ENCODE results near the gene XKR3.
"Not testable (repeated sequence)": the region's sequence is repeated elsewhere in the genome, so short reads cannot be mapped to it uniquely, and the experiment has no call there.

XKR3 gene

DNA sequence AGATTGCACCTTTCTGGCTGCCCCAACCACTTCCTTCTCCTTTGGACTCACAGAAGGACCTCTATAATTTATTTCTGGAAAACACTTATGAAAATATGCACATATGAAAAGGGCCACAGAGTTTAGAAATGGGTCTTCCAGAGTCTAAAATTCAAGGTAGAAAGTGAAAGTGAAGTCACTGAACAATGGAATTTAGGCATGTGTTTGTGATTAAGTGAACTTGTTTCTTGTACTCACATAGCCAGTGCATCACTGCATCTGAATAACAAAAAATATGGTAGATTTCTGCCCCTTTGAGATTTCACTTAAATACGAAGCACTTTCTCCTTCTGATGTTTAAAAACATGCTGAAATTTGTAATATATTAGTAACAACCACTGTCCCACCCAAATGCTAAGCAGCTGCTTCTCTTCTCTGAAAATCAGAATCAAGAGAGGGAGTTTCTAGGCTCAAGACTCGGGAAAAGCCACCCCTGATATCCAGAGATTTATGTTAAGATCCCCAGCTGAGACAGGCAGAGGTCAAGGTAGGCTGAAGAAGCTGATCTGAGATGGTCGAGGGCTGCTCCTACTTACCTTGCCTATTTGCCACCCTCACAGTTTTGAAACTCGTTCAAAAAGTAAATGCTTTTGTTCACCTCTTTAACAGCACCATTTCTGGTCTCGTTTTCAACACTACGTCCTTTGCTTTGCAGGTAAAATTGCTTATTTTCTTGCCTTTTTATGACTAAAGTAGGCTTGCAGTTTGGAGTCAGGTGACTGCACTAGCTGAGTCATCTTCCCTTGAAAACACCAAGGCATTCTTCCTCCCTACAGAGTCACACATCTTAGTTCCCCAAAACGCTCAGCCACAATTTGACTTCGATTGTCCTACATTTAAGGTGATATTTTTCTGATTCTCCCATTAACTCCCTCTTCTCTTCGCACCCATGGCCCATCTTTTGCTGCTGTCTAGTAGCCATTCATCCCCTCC, at the start of gene XKR3:
Gene XKR3 (minus strand): TSS at position 696 of the 972 bp plus-strand sequence. CDS start 17,338 bp downstream, outside the sequence.
- DNase-seq (ENCODE audit: low read depth in 2 of 2) = no peak

DNA sequence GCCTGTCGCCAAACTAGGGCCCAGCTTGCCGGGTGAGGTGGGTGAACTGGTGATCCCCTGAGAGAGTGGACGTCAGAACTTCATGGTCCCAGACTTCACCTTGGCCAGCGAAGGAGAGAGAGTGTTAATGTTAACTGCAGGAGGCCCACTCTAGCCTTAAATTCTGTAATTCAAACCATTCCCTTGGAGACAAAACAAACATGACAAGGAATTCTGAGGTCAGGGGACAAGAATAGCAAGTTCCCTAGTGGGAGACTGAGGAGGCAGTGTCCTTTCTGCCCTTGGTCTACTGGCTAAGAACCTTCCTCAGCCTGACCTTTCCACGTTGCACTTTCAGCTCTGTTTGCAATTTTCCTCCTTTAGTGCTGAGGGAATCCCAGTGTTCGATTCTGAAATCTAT, 44.4 kb upstream of the XKR3 start:
- not testable (repeated sequence) for DNase-seq (ENCODE audit: low read depth in 2 of 2)

DNA sequence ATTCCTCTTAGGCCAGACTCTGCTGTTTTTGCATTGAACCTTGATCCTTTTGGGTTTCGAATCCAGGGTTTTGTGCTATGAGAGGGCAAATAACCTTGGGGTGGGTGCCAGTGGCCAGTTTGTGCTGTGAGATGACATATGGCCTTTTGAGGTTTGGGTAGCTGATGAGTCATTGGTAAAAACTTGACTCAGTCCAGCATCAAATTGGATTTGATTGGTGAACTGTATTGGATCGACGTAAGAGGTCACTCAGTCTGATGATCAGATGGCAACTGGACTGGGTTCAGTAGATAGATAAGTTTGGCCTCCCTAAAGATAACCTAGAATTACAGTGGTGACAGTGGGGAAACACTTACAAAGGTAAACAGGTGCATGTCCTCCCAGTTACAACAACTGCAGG, 41.0 kb upstream of the XKR3 start:
- DNase-seq (ENCODE audit: low read depth in 2 of 2) = no peak

GRCh38 chr22:16856851-16857250, 31.6 kb upstream of the XKR3 start:
- not testable (repeated sequence) for DNase-seq (ENCODE audit: low read depth in 2 of 2)

DNA sequence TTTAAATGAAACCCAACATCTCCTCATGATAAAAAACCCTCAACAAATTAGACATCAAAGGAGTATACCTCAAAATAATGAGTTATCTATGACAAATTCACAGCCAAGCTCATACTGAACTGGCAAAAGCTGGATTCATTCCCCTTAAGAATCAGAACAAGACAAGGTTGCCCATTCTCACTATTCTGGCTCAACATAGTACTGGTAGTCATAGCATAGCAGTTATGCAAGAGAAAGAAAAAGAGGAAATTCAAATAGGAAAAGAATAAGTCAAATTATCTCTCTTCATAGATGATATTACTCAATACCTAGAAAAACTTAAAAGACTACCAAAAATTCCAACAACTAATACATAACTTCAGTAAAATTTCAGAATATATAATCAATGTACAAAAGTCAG, 29.4 kb upstream of the XKR3 start:
- DNase-seq (ENCODE audit: low read depth in 2 of 2) = no peak

DNA sequence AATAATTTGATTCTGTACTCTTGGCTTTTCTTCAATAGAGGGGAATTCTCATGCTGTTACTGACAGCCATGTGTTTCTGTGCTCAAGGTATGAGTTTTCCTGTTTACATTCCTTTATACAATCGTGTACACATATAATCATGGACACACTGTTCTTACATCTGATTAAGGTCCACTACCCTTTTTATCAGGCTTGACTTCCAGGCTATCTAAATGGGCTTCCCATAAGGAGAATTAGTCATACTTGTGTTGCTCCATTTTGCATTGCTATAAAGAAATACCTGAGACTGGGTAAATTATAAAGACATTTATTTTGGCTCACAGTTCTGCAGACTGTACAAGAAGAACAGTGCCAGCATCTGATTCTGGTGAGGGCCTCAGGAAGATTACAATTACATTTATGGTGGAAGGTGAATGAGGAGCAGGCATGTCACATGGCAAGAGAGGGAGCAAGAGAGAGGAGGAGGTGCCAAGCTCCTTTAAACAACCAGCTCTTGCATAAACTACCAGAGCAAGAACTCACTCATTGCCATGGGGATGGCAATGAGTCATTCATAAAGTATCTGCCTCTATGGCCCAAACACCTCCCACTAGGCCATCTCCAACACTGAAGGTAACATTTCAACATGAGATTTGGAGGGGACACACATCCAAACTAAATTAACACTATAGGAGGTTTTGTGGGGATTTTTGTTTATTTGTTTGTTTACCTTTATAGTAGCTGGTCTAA, 26.2 kb upstream of the XKR3 start:
- DNase-seq (ENCODE audit: low read depth in 2 of 2) = not testable (repeated sequence)

DNA sequence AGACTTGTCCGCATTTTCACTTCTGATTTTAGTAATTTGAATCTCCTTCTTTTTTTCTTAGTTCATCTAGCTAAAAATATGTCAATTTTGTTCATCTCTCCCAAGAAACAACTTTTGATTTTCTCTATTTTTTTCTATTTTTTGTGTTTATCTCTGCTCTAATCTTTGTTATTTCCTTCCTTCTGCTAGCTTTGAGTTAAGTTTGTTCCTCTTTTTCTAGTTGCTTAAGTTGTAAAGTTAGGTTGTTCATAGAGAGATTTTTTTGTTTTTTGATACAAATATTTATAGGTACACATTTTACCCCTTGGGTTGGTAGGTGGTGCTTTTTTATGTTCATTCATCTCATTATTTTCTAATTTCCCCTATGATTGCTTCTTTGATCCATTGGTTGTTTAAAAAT, 22.1 kb upstream of the XKR3 start:
- no peak for DNase-seq (ENCODE audit: low read depth in 2 of 2)

GRCh38 chr22:16845881-16846280, 20.7 kb upstream of the XKR3 start:
- DNase-seq (ENCODE audit: low read depth in 2 of 2) = no peak

DNA sequence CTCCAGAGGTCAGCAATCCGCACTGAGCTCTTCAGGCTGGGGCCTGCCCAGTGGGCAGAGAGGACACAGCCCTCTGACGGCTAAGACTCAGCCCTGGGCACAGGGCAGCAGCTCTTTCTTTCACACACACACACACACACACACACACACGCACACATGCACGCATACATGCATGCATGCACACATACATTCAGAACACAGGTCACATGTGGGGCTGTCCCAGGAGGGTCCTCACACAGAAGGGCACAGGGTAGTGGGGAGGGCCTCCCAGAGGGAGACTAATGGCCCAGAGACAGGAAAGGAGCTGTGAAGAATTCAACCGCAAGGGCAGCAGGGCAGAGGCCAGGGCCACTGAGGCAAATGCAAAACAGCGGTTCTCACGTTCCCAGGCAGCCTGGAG, 20.3 kb upstream of the XKR3 start:
- DNase-seq (ENCODE audit: low read depth in 2 of 2) = no peak

DNA sequence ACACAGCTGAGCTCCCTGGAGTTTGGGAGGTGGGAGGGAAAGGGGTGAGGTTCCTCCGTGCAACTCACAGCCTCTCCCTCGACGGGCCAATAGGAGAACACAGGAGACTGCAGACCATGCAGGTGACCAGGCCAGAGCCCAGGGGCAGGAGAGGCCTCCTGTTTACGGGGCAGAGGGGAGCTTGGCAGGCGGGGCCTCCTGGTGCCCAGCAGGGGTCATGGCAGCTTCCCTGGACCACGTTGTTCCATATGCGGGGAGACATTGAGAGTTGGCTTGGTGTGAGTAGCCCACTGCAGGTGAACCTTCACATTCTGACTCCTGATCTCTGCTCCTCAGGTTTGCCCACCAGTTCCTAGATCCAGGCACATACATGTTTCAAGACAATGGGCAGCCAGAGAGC, 19.3 kb upstream of the XKR3 start:
- DNase-seq (ENCODE audit: low read depth in 2 of 2) = no peak

DNA sequence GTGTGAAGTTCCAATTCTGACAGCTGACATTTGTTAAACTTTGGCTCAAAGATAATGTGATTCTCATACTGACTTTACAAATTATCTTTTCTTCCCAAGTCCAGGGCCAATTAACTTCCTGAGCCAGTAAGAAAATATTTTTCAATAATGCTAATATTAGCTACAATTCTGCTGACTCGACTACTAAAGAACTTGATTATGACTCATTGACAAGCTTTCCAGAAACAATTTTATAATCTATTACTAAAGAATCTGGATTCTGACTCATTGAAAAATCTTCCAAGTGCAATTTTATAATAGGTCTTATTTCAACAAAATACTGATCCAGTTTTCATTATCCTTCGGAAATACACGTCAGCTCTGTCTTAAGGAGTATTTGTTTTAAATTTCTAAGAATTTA, 12.9 kb upstream of the XKR3 start:
- no peak for DNase-seq (ENCODE audit: low read depth in 2 of 2)

- no peak for DNase-seq (ENCODE audit: low read depth in 2 of 2)
Measured at GRCh38 chr22:16834971-16835370, 9.8 kb upstream of the XKR3 start.

GRCh38 chr22:16831257-16831656, 6.0 kb upstream of the XKR3 start:
- no peak for DNase-seq (ENCODE audit: low read depth in 2 of 2)

- no peak for DNase-seq (ENCODE audit: low read depth in 2 of 2)
Measured at GRCh38 chr22:16829985-16830384, 4.8 kb upstream of the XKR3 start.

DNA sequence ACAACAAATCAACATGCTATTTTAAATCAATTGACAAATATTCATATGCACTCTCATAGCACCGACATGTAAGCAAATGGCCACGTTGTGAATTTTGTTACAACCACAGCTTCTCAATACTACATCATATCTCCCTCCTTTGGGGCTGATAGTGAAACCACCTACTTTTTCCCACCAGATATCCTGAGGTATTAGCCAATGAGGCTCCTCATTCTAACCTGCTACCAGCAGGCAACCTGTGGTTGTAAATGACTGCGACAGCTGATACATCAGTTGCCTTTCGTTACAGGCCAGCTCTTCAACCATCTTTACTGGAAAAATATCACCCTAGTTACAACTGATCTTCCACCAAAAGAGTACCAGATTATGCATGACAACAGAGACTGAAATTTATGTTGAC, 3.7 kb upstream of the XKR3 start:
- no peak for DNase-seq (ENCODE audit: low read depth in 2 of 2)

DNA sequence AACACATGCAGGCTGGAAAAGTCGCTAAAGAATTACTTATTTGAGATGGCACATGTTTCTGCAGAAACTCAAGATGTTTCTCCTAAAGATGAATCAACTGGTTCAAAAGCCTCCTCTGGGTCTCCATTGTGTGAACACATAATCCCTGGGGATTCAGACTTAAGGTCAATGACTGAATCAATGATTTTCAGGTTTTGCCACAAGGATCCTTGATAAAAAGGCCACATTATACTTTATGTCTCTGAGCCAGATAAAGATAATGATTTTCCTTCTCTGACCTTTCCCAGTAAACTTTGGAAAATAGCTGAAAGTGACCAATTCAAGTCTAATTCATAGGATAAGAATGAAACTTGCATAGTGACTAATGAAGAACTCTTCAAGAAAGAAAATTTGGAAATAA, 2.3 kb upstream of the XKR3 start:
- no peak for DNase-seq (ENCODE audit: low read depth in 2 of 2)

- DNase-seq (ENCODE audit: low read depth in 2 of 2) = no peak
Measured at GRCh38 chr22:16819249-16819648, 6.0 kb downstream of the XKR3 start.

- no peak for DNase-seq (ENCODE audit: low read depth in 2 of 2)
Measured at GRCh38 chr22:16818538-16818937, 6.7 kb downstream of the XKR3 start.

GRCh38 chr22:16815073-16815472, 10.1 kb downstream of the XKR3 start:
- no peak for DNase-seq (ENCODE audit: low read depth in 2 of 2)

DNA sequence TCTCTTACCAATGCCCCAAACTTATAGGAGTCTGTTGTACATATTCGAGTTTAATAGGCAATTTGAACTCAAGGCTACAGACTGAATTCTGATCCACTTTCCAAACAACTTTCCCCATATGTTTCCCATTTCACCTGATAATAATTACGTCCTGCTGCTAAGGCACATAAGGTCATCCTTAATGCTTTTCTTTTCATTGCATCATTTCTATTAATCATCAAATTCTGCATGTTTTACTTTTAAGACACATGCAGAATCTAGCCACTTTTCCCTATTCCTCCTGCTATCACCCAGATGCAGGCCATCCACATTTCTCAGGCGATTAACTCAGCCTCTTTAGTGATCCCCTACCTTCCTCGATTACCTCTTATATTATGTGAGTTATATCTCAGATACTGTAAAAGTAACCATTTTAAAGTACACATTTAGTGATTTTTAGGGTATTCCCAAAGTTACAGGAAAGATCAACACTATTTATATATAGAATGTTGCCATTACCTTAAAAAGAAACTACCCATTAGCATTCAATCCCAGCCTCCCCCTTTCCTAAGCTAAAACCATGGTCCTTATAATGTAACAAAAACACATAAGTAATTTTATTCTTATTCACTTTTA, 14.9 kb downstream of the XKR3 start:
- no peak for DNase-seq (ENCODE audit: low read depth in 2 of 2)

DNA sequence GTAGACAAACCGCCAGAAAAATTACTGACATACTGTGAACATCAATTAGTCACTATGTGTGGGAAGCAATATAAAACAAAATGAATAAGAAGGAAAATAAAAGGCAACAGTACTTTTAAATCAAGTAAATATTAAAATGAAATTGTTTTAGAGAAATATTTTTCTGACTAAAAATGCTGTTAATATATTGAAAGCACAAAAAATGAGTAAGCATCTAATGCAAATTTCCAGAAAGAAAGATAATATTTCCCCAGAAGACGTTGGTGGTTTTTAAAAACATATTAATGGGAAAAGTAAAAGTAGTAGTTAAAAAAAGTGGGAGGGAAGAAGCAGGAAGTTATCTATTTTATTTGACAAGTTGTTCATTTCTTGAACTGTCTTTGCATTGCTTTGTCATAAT, 16.5 kb downstream of the XKR3 start:
- no peak for DNase-seq (ENCODE audit: low read depth in 2 of 2)

GRCh38 chr22:16807109-16807508, 18.1 kb downstream of the XKR3 start:
- no peak for DNase-seq (ENCODE audit: low read depth in 2 of 2)

DNA sequence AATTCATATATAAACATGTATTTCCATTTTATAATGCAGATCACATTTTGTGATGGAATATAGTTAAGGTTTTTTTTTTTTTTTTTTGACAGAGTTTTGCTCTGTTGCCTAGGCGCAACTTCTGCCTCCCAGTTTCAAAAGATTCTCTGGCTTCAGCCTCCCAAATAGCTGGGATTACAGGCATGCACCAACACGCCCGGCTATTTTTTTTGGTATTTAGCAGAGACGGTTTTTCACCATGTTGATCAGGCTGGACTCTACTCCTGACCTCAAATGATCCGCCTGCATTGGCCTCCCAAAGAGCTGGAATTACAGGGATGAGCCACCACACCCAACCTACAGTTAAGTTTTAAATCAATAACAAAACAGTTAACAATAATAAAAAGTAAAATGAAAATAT, 18.8 kb downstream of the XKR3 start:
- DNase-seq (ENCODE audit: low read depth in 2 of 2) = no peak

All from stimulated activated CD8-positive, alpha-beta memory T cell treated with anti-CD3 and anti-CD28 coated beads, Interleukin-2, amount 100 ng/mL, for 1 hour (primary cell).